H1 (cell line): Measurements from ENCODE around the gene HS1BP3.

ENCODE experiments used
- ASH2L ChIP-seq: fragments of 200-600, 300-600 bp; sonication (generic); IDR thresholded peaks from one replicate; pipeline ENCODE4 v1.7.1; 2017; ENCODE audit warnings: low read length
- CTCF ChIP-seq, 3 experiments: IDR thresholded peaks; 1 replicate in 2 of 3; 2 replicates in 1 of 3; pipeline versions ENCODE4 v1.5.1 to v1.6.1; 2011; ENCODE audit warnings: low read length in 3 of 3, mild to moderate bottlenecking in 3 of 3, inconsistent platforms in 2 of 3, low read depth in 1 of 3, moderate library complexity in 1 of 3; ENCODE audit not compliant: insufficient read depth in 1 of 3; ENCODE audit errors: control extremely low read depth in 1 of 3
- EP300 ChIP-seq, 2 experiments: IDR thresholded peaks; 1 replicate in 1 of 2; 2 replicates in 1 of 2; pipeline ENCODE4 v1.6.1; 2011 to 2012; ENCODE audit warnings: low read depth in 2 of 2, low read length in 2 of 2, mild to moderate bottlenecking in 2 of 2, borderline replicate concordance in 1 of 2, inconsistent platforms in 1 of 2, moderate library complexity in 1 of 2
- EZH2 ChIP-seq: fragments of 200-600 bp; sonication (generic); IDR thresholded peaks from 2 replicates; pipeline ENCODE4 v1.7.1; 2012; ENCODE audit warnings: low read depth, mild to moderate bottlenecking, moderate library complexity, low read length, inconsistent platforms; ENCODE audit not compliant: severe bottlenecking
- GTF2F1 ChIP-seq: IDR thresholded peaks from 2 replicates; pipeline ENCODE4 v1.6.1; 2012; ENCODE audit warnings: low read depth, low read length, improper control_type of control experiment, borderline replicate concordance
- JUN ChIP-seq: IDR thresholded peaks from 2 replicates; pipeline ENCODE4 v1.6.1; 2011; ENCODE audit warnings: low read depth, mild to moderate bottlenecking, improper control_type of control experiment, low read length
- KDM1A ChIP-seq: fragments of 200-600, 300-600 bp; sonication (generic); IDR thresholded peaks from 2 replicates; pipeline ENCODE4 v1.7.1; 2016; ENCODE audit warnings: mild to moderate bottlenecking, low read length, borderline replicate concordance
- POLR2AphosphoS5 ChIP-seq: IDR thresholded peaks from 2 replicates; pipeline ENCODE4 v1.6.1; 2011; ENCODE audit warnings: low read depth, low read length
- RAD21 ChIP-seq, 2 experiments: IDR thresholded peaks in 1 of 2; conservative IDR thresholded peaks in 1 of 2; 2 replicates each; pipeline ENCODE4 v1.6.1; 2011; ENCODE audit warnings: low read depth in 2 of 2, low read length in 2 of 2, improper control_type of control experiment in 1 of 2, inconsistent platforms in 1 of 2, mild to moderate bottlenecking in 1 of 2, moderate library complexity in 1 of 2
- TAF1 ChIP-seq: IDR thresholded peaks from 2 replicates; pipeline ENCODE4 v1.6.1; 2011; ENCODE audit warnings: mild to moderate bottlenecking, low read depth, low read length
- USF2 ChIP-seq: IDR thresholded peaks from 2 replicates; pipeline ENCODE4 v1.6.1; 2011; ENCODE audit warnings: low read length, improper control_type of control experiment

DNA sequence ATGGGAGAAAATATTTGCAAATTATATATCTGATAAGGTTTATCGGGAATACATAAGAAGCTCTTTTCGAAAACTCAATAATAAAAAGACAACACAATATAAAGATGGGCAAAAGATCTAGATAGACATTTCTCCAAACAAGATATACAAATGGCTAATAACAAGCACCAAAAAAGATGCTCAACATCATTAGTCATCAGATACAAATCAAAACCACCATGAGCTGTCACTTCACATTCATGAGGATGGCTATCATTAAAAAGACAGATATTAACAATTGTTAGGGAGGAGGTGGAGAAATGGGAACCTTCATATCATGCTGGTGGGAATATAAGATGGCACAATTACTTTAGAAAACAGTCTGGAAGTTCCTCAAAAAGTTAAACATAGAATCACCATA is 48.1 kb downstream of the HS1BP3 start:
- no peak for TF ChIP-seq TAF1
- no peak for TF ChIP-seq EZH2
- no peak for TF ChIP-seq CTCF (IDR thresholded peaks at IDR 0.05; ENCODE audit: control extremely low read depth in 1 of 3, insufficient read depth in 1 of 3, low read depth in 1 of 3, low read length in 3 of 3)
- no peak for TF ChIP-seq KDM1A
- no peak for TF ChIP-seq JUN
- no peak for TF ChIP-seq USF2
- no peak for TF ChIP-seq GTF2F1
- TF ChIP-seq ASH2L = no peak
- no peak for TF ChIP-seq EP300 (IDR thresholded peaks at IDR 0.05; ENCODE audit: borderline replicate concordance in 1 of 2, low read depth in 2 of 2, low read length in 2 of 2)
- no peak for TF ChIP-seq RAD21 (IDR thresholded peaks at IDR 0.05 in 1 of 2, conservative IDR thresholded peaks at IDR 0.05 in 1 of 2; ENCODE audit: low read depth in 2 of 2, low read length in 2 of 2)
- TF ChIP-seq POLR2AphosphoS5 = no peak
